ENCODE results near the gene ZCCHC2. TPM values are rescaled to one million over a fixed set of nuclear protein-coding genes. Genes with fewer than 3 reads are reported as not detected.

Gene ZCCHC2
- total and polyA plus RNA-seq, 2 of the 4 experiments (the other 2 are of a cell fraction), result 3.2 to 3.6 TPM

GRCh38 chr18:62505669-62506494 is 16.9 kb upstream of the ZCCHC2 start:
- Histone ChIP-seq H2BK15ac (ENCODE audit: low read depth, low read length) (no peak overlapping the region), H2BK120ac (ENCODE audit: low read depth, low read length) (no peak overlapping the region)
- TF ChIP-seq FOS (IDR thresholded peaks at IDR 0.05; ENCODE audit: low read depth, low read length) (no peak), RFX5 (IDR thresholded peaks at IDR 0.05; ENCODE audit: low read depth, low read length) (no peak), CTCF (conservative IDR thresholded peaks at IDR 0.05; ENCODE audit: low read depth, low read length) (no peak), BHLHE40 (IDR thresholded peaks at IDR 0.05; ENCODE audit: low read depth, low read length) (no peak), RAD21 (IDR thresholded peaks at IDR 0.05; ENCODE audit: low read length) (no peak), MAZ (IDR thresholded peaks at IDR 0.05; ENCODE audit: borderline replicate concordance, low read depth, low read length) (no peak), NFE2L2 (IDR thresholded peaks at IDR 0.05; ENCODE audit: low read depth, low read length) (no peak), POLR2A (IDR thresholded peaks at IDR 0.05; ENCODE audit: low read depth, low read length) (no peak), USF2 (IDR thresholded peaks at IDR 0.05; ENCODE audit: low read depth, low read length) (no peak), CEBPB (IDR thresholded peaks at IDR 0.05; ENCODE audit: low read depth, low read length) (no peak), SMC3 (IDR thresholded peaks at IDR 0.05; ENCODE audit: low read depth, low read length) (no peak), MAFK (IDR thresholded peaks at IDR 0.05; ENCODE audit: low read depth, low read length) (no peak), RCOR1 (IDR thresholded peaks at IDR 0.05; ENCODE audit: insufficient replicate concordance, low read length) (no peak), MXI1 (IDR thresholded peaks at IDR 0.05; ENCODE audit: borderline replicate concordance, low read depth, low read length) (no peak)
- TF ChIP-seq, protein P1, sequence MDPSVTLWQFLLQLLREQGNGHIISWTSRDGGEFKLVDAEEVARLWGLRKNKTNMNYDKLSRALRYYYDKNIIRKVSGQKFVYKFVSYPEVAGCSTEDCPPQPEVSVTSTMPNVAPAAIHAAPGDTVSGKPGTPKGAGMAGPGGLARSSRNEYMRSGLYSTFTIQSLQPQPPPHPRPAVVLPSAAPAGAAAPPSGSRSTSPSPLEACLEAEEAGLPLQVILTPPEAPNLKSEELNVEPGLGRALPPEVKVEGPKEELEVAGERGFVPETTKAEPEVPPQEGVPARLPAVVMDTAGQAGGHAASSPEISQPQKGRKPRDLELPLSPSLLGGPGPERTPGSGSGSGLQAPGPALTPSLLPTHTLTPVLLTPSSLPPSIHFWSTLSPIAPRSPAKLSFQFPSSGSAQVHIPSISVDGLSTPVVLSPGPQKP (IDR thresholded peaks at IDR 0.05; ENCODE audit: borderline replicate concordance, low read depth, low read length), result no peak

More at GRCh38 chr18:62505669-62506494, 16.9 kb upstream of the ZCCHC2 start:
- Histone ChIP-seq H4K5ac (ENCODE audit: low read depth, low read length) (no peak overlapping the region; the same call in 1 of the 2 replicates), H3K4me2 (ENCODE audit: low read depth, low read length) (peak overlapping the region; percentile 60), H4K20me1 (ENCODE audit: insufficient read depth, low read length) (no peaks in the 10 kb centered on the region), H3K18ac (ENCODE audit: low read depth, low read length) (no peak overlapping the region), H3K4me1 (ENCODE audit: control insufficient read depth, insufficient read depth, low read length) (no peaks in the 10 kb centered on the region; the same call in 1 of the 2 replicates), H3K79me1 (ENCODE audit: low read depth in 1 of 2, low read length in 2 of 2) (no peaks in the 10 kb centered on the region), H2AK9ac (replicated peaks; ENCODE audit: low read depth, low read length, poor library complexity) (no peak overlapping the region), H2AFZ (replicated peaks; ENCODE audit: low read length, poor library complexity) (peak overlapping the region; percentile 44), H3K9ac (ENCODE audit: low read depth, low read length) (no peak overlapping the region), H3K4ac (ENCODE audit: low read depth, low read length) (no peak overlapping the region), H2BK5ac (ENCODE audit: low read depth, low read length, poor library complexity, severe bottlenecking) (no peak overlapping the region), H2BK20ac (ENCODE audit: low read depth, low read length) (no peak overlapping the region), H4K8ac (ENCODE audit: low read depth in 2 of 2, low read length in 2 of 2) (no peak overlapping the region; a peak in 1 of 4 replicates), H3K36me3 (ENCODE audit: control insufficient read depth, insufficient read depth, low read length) (no peaks in the 10 kb centered on the region), H2AK5ac (ENCODE audit: low read depth, low read length) (no peak overlapping the region), H3K27me3 (ENCODE audit: control insufficient read depth, insufficient read depth, low read length) (no peaks in the 10 kb centered on the region), H3K14ac (replicated peaks; ENCODE audit: low read depth, low read length) (no peak overlapping the region), H3K9me3 (ENCODE audit: control insufficient read depth, insufficient read depth, low read length) (no peaks in the 10 kb centered on the region), H3K56ac (ENCODE audit: extremely low read depth, insufficient read depth, low read length) (no peak overlapping the region), H3K23ac (ENCODE audit: low read depth, low read length) (no peak overlapping the region), H3K9me1 (ENCODE audit: insufficient read depth, low read length) (no peaks in the 10 kb centered on the region), H4K91ac (ENCODE audit: insufficient read depth, low read depth, low read length) (no peak overlapping the region), H3K27ac (ENCODE audit: insufficient read depth, low read length) (no peak overlapping the region), H3K4me3 (ENCODE audit: insufficient read depth, low read depth, low read length) (no peak overlapping the region; the same call in 1 of the 2 replicates)
- ChIA-PET POLR2A (ENCODE audit: unreplicated experiment) (no interaction called here), CTCF (interaction anchor here (0.7 kb wide), 1 partner anchor 105 kb away, joined by 4 read pairs; no protein-coding TSS in a partner anchor)
- no TSS peak for BruUV-seq (replicated peaks)
- intact Hi-C loops (cut with micrococcal nuclease) (no loop called here), dilution Hi-C loops (cut with HindIII; ENCODE audit: low sequenced_read_pairs, unreplicated experiment) (no loop called here), in situ Hi-C loops (cut with MboI; ENCODE audit: low sequenced_read_pairs) (no loop called here)
- DNase-seq (no peak), ATAC-seq (ENCODE audit: low read depth) (no peak)
- 90% methylated on average over 2 of the region's 8 CpGs; no CpG with 5 or more reads in 1 of the 2 experiments for whole genome bisulfite sequencing, 2 experiments (ENCODE audit: extremely low coverage in 2 of 2, insufficient read length in 1 of 2)

All from IMR-90 (cell line).